ENCODE results near the gene PTPRB. TPM values are rescaled to one million over a fixed set of nuclear protein-coding genes. Genes with fewer than 3 reads are reported as not detected.

Gene PTPRB
- total RNA-seq, 1 donor from 2014 or later, result not detected

DNA sequence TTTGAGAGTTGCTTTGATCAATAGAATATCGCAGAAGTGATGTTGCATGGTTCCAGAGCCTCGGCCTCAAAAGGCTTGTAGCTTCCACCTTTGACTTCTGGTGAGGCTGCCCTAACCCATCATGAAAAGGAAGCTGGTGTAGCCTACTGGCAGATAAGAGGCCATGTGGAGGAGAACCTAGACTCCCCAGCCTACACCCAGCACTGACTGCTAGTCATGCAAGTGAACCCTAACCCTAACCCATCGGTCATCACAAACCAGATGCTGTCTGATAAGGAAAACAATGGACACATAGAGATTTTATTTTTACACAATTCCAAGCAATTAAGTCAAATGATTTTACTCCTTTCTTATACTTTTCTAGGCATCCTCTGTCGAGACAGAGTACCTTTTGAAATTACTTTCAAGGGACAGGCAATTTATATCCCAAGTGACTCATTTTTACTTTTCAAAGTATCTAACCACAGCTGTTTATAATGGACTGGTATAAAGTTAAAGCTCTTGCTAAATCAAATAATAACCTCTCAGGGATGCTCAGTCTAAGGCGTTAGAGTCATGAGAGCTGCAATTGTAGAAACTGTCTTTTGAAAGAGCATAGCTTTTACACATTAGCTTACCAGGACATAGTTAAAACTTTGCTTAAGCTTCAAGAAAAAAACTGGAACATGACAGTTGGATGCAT lies 17.6 kb downstream of the PTPRB start:
- H3K4me3 Mint-ChIP-seq, result no peak overlapping the region
- intact Hi-C loops (cut with micrococcal nuclease), result no loop called here
- ChIA-PET POLR2A (no interaction called here), CTCF (interaction anchor here (1.2 to 1.3 kb wide), 2 partner anchors 8 to 718 kb away, joined by 3 to 4 read pairs; no protein-coding TSS in a partner anchor)
- no peaks in the 10 kb centered on the region for H3K4me1 Mint-ChIP-seq
- no peak for ATAC-seq (ENCODE audit: low read depth)
- H3K27ac Mint-ChIP-seq, result no peak overlapping the region
- no peaks in the 10 kb centered on the region for H3K36me3 Mint-ChIP-seq (ENCODE audit: low read depth)
- DNase-seq, result no peak
- no peaks in the 10 kb centered on the region for H3K9me3 Mint-ChIP-seq
- H3K27me3 Mint-ChIP-seq, result peaks cover 7% of the 10 kb centered on the region
- TF ChIP-seq CTCF (IDR thresholded peaks at IDR 0.05), result no peak

DNA sequence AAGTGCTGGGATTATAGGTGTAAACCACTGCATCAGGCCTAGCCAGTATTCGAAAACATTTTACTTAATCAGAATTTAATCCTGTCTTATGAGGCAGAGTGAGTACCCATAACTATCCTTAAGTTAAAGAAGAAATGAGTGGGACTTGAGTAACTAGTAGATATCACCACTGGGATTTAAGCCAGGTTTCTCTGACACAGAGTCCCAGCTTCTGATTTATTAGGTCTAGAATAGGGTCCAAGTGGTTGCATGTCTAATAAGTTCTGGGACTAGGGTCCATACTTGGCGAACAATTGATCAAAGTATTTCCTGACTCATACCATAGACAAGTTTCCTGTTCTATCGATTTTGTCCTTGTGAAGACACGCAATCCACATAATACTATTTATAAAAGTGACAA lies 18.9 kb downstream of the PTPRB start:
- no peaks in the 10 kb centered on the region for H3K4me1 Mint-ChIP-seq
- no peaks in the 10 kb centered on the region for H3K36me3 Mint-ChIP-seq (ENCODE audit: low read depth)
- no peaks in the 10 kb centered on the region for H3K9me3 Mint-ChIP-seq
- POLR2A ChIA-PET, result no interaction called here
- intact Hi-C loops (cut with micrococcal nuclease), result no loop called here
- DNase-seq, result no peak
- no peak overlapping the region for H3K27ac Mint-ChIP-seq
- CTCF ChIA-PET, result no interaction called here
- no peak for TF ChIP-seq CTCF (IDR thresholded peaks at IDR 0.05)
- no peak for ATAC-seq (ENCODE audit: low read depth)
- peaks cover 10% of the 10 kb centered on the region for H3K27me3 Mint-ChIP-seq
- no peak overlapping the region for H3K4me3 Mint-ChIP-seq

DNA sequence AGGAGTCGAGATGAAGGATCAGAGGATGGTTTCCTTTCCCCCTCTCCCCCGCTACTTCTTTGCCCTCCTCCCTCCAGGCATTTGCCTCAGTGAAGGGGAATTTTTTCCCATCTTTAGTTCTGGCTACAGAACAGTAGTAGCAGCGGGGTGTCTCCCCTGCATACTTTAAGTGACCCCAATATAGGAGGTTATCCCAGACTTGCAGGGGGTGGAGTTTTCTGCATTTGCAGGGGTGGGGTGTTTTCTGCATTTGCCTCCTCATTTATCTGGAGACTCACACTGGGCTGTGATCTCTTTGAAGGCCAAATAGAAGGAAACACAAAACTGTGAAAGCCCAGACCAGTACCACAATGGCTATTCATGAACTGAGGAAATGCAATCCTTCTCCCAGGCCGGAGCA lies 19.8 kb downstream of the PTPRB start:
- peaks cover 10% of the 10 kb centered on the region for H3K27me3 Mint-ChIP-seq
- H3K9me3 Mint-ChIP-seq, result no peaks in the 10 kb centered on the region
- no peak overlapping the region for H3K4me3 Mint-ChIP-seq
- H3K4me1 Mint-ChIP-seq, result no peaks in the 10 kb centered on the region
- H3K27ac Mint-ChIP-seq, result no peak overlapping the region
- ChIA-PET POLR2A (no interaction called here), CTCF (no interaction called here)
- intact Hi-C loops (cut with micrococcal nuclease), result no loop called here
- DNase-seq (no peak), ATAC-seq (ENCODE audit: low read depth) (no peak)
- no peak for TF ChIP-seq CTCF (IDR thresholded peaks at IDR 0.05)
- no peaks in the 10 kb centered on the region for H3K36me3 Mint-ChIP-seq (ENCODE audit: low read depth)

- Mint-ChIP-seq H3K4me1 (peaks cover 2% of the 10 kb centered on the region), H3K27ac (no peak overlapping the region), H3K9me3 (no peaks in the 10 kb centered on the region), H3K36me3 (ENCODE audit: low read depth) (no peaks in the 10 kb centered on the region), H3K4me3 (no peak overlapping the region), H3K27me3 (peaks cover 14% of the 10 kb centered on the region)
- no peak for ATAC-seq (ENCODE audit: low read depth)
- CTCF ChIA-PET, result no interaction called here
- no peak for TF ChIP-seq CTCF (IDR thresholded peaks at IDR 0.05)
- no peak for DNase-seq
- intact Hi-C loops (cut with micrococcal nuclease), result no loop called here
- POLR2A ChIA-PET, result no interaction called here
These were observed 21.9 kb downstream of the PTPRB start for GRCh38 chr12:70615174-70615866.

DNA sequence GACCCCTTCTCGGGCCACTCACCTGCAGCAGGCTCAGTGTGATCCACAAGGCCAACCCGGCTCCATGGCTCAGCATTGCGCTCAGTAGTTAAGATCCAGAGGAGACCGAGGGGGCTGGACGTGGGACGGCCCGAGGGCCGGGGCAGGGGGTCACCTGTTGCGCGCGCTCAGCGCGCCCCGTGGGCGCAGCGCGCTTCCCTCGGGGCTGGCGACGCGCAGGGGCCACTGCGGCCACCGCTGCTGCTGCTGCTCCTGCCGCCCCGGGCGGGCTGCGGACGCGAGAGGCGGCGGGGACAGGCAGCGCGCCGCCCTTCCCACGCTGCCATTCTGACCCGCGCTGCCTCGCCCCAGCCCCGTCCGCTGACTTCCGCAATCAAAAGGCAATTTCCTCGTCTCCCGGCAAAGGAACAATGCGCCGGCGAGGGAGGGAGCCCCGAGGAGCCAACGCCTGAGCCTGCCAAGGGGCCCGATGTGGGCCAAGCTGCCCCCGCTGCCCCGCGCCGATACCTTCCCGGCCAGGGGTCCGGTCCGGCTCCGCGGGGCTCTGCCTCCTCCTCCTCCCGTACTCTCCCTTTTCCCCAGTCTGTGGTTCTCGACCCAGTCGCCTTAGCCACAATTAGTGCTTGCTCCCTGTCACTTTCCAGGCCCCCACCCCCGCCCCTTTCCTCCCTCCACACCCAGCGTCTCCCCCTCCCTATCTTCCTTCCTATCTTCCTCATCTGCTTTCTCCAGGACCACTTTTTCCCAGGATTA lies 27.3 kb downstream of the PTPRB start:
- no peaks in the 10 kb centered on the region for H3K9me3 Mint-ChIP-seq

More for the DNA sequence above, 27.3 kb downstream of the PTPRB start:
- DNase-seq, result no peak
- no peak overlapping the region for H3K27ac Mint-ChIP-seq
- ChIA-PET CTCF (no interaction called here), POLR2A (no interaction called here)
- intact Hi-C loops (cut with micrococcal nuclease), result no loop called here
- no peaks in the 10 kb centered on the region for H3K36me3 Mint-ChIP-seq (ENCODE audit: low read depth)
- peak overlapping the region; percentile 24 for H3K4me3 Mint-ChIP-seq
- peaks cover 5% of the 10 kb centered on the region for H3K4me1 Mint-ChIP-seq
- peaks cover 31% of the 10 kb centered on the region for H3K27me3 Mint-ChIP-seq
- TF ChIP-seq CTCF (IDR thresholded peaks at IDR 0.05), result no peak
- ATAC-seq (ENCODE audit: low read depth), result no peak
